OCI-LY7 (cell line): Measurements from ENCODE around the gene PCYOX1L.

Source experiments
- CTCF ChIP-seq: fragments of 200-600 bp; sonication (generic); conservative IDR thresholded peaks from 2 replicates; pipeline ENCODE4 v1.5.1; 2014; ENCODE audit warnings: mild to moderate bottlenecking, antibody characterized with exemption, low read length, moderate library complexity, mixed read lengths
- EZH2phosphoT487 ChIP-seq: fragments of 200-600 bp; sonication (generic); IDR thresholded peaks from 2 replicates; pipeline ENCODE4 v1.6.1; 2018; ENCODE audit warnings: low read depth, borderline replicate concordance, mild to moderate bottlenecking, mixed run types, antibody characterized with exemption, low read length, moderate library complexity, mixed read lengths

- TF ChIP-seq CTCF = no peak
- no peak for TF ChIP-seq EZH2phosphoT487
Measured at GRCh38 chr5:149389552-149390495, 32.0 kb downstream of the PCYOX1L start.
